ENCODE data around the gene JMJD7.

GRCh38 chr15:41799488-41799805, 28.4 kb upstream of the JMJD7 start:
- TF ChIP-seq POLR2A (IDR thresholded peaks at IDR 0.05) = no peak
- TF ChIP-seq, protein P1, sequence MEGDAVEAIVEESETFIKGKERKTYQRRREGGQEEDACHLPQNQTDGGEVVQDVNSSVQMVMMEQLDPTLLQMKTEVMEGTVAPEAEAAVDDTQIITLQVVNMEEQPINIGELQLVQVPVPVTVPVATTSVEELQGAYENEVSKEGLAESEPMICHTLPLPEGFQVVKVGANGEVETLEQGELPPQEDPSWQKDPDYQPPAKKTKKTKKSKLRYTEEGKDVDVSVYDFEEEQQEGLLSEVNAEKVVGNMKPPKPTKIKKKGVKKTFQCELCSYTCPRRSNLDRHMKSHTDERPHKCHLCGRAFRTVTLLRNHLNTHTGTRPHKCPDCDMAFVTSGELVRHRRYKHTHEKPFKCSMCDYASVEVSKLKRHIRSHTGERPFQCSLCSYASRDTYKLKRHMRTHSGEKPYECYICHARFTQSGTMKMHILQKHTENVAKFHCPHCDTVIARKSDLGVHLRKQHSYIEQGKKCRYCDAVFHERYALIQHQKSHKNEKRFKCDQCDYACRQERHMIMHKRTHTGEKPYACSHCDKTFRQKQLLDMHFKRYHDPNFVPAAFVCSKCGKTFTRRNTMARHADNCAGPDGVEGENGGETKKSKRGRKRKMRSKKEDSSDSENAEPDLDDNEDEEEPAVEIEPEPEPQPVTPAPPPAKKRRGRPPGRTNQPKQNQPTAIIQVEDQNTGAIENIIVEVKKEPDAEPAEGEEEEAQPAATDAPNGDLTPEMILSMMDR (IDR thresholded peaks at IDR 0.05) = no peak
- no peak for TF ChIP-seq POLR2AphosphoS5 (IDR thresholded peaks at IDR 0.05)

Measured in transverse colon (tissue), 4 donors.